ENCODE data around the gene ASIC2.

The ASIC2 gene

GRCh38 chr17:33210285-33210684, 82.8 kb downstream of the ASIC2 start:
- Histone ChIP-seq H3K9ac (ENCODE audit: low read length) (no peak overlapping the region), H3K9me3 (ENCODE audit: insufficient read depth, low read length) (no peaks in the 10 kb centered on the region), H3K4me2 (ENCODE audit: low read depth, low read length, poor library complexity, severe bottlenecking) (no peak overlapping the region), H3K79me2 (ENCODE audit: insufficient read depth, low read length) (no peaks in the 10 kb centered on the region), H3F3A (ENCODE audit: insufficient read depth) (no peaks in the 10 kb centered on the region), H4K20me1 (ENCODE audit: low read depth, low read length) (no peaks in the 10 kb centered on the region), H3K36me3 (ENCODE audit: low read length) (no peaks in the 10 kb centered on the region), H3K27ac (ENCODE audit: low read depth, low read length) (no peak overlapping the region), H3K9me2 (replicated peaks; ENCODE audit: insufficient read depth, low read length) (no peaks in the 10 kb centered on the region), H2AFZ (ENCODE audit: low read depth, low read length, severe bottlenecking) (no peak overlapping the region), H3K4me3 (ENCODE audit: insufficient read depth, low read length, poor library complexity, severe bottlenecking) (no peak overlapping the region), H3K27me3 (ENCODE audit: low read length) (no peaks in the 10 kb centered on the region)
- TF ChIP-seq EZH2phosphoT487 (conservative IDR thresholded peaks at IDR 0.05; ENCODE audit: low read length) (no peak), CTCF (IDR thresholded peaks at IDR 0.05; ENCODE audit: insufficient read depth, low read length, poor library complexity, severe bottlenecking) (no peak)

DNA sequence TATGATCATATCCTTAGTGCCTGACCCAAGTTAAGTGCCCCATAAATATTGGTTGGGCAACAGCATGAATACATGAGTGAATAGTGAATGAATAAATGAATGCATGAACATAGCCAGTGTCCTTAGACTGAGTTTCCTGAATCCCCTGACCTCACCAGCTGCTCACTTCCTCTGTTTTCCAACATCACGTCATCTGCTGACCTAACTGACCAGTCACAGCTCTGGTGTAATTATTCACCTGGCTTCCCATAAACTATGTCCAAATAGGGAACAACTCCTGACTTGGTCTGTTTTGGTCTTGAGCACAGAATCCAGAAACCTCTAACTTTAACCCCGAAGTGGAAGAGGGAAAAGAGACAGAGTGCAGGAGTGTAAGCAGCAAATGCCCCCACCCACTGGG, 83.4 kb downstream of the ASIC2 start:
- Histone ChIP-seq H3K4me2 (ENCODE audit: low read depth, low read length, poor library complexity, severe bottlenecking) (no peak overlapping the region), H4K20me1 (ENCODE audit: low read depth, low read length) (no peaks in the 10 kb centered on the region), H3K9ac (ENCODE audit: low read length) (no peak overlapping the region), H3K36me3 (ENCODE audit: low read length) (no peaks in the 10 kb centered on the region), H2AFZ (ENCODE audit: low read depth, low read length, severe bottlenecking) (no peak overlapping the region), H3K79me2 (ENCODE audit: insufficient read depth, low read length) (no peaks in the 10 kb centered on the region), H3K4me3 (ENCODE audit: insufficient read depth, low read length, poor library complexity, severe bottlenecking) (no peak overlapping the region), H3F3A (ENCODE audit: insufficient read depth) (no peaks in the 10 kb centered on the region), H3K9me3 (ENCODE audit: insufficient read depth, low read length) (no peaks in the 10 kb centered on the region), H3K9me2 (replicated peaks; ENCODE audit: insufficient read depth, low read length) (no peaks in the 10 kb centered on the region), H3K27ac (ENCODE audit: low read depth, low read length) (no peak overlapping the region), H3K27me3 (ENCODE audit: low read length) (no peaks in the 10 kb centered on the region)
- TF ChIP-seq EZH2phosphoT487 (conservative IDR thresholded peaks at IDR 0.05; ENCODE audit: low read length) = no peak
- no peak for TF ChIP-seq CTCF (IDR thresholded peaks at IDR 0.05; ENCODE audit: insufficient read depth, low read length, poor library complexity, severe bottlenecking)

DNA sequence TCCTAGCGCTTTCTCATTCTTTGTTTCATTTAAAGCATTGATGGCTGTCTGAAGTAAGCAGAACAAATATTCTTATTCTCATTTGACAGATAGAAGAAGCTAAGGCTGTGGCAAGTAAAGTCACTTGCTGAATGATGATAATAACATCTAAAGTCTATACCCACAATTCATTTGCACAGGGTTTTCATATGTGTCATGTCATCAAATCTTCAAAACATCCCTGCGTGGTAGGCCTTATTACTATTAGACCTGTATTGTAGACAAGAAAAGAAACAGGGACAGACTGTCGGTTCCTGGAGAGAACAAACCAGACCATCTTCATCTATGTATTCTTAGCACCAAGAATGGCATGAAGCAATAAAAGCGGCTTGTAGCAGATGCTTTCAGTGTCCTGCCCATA, 85.9 kb downstream of the ASIC2 start:
- Histone ChIP-seq H2AFZ (ENCODE audit: low read depth, low read length, severe bottlenecking) (no peak overlapping the region), H4K20me1 (ENCODE audit: low read depth, low read length) (no peaks in the 10 kb centered on the region), H3K9me2 (replicated peaks; ENCODE audit: insufficient read depth, low read length) (no peaks in the 10 kb centered on the region), H3F3A (ENCODE audit: insufficient read depth) (no peaks in the 10 kb centered on the region), H3K27ac (ENCODE audit: low read depth, low read length) (no peak overlapping the region), H3K4me2 (ENCODE audit: low read depth, low read length, poor library complexity, severe bottlenecking) (no peak overlapping the region), H3K9ac (ENCODE audit: low read length) (no peak overlapping the region), H3K79me2 (ENCODE audit: insufficient read depth, low read length) (no peaks in the 10 kb centered on the region), H3K27me3 (ENCODE audit: low read length) (no peaks in the 10 kb centered on the region), H3K4me3 (ENCODE audit: insufficient read depth, low read length, poor library complexity, severe bottlenecking) (no peak overlapping the region), H3K9me3 (ENCODE audit: insufficient read depth, low read length) (no peaks in the 10 kb centered on the region), H3K36me3 (ENCODE audit: low read length) (no peaks in the 10 kb centered on the region)
- TF ChIP-seq CTCF (IDR thresholded peaks at IDR 0.05; ENCODE audit: insufficient read depth, low read length, poor library complexity, severe bottlenecking) = no peak
- TF ChIP-seq EZH2phosphoT487 (conservative IDR thresholded peaks at IDR 0.05; ENCODE audit: low read length) = no peak

- no peaks in the 10 kb centered on the region for H3K79me2 ChIP-seq (ENCODE audit: insufficient read depth, low read length)
- H3K27me3 ChIP-seq (ENCODE audit: low read length) = no peaks in the 10 kb centered on the region
- H3K9ac ChIP-seq (ENCODE audit: low read length) = no peak overlapping the region
- TF ChIP-seq CTCF (IDR thresholded peaks at IDR 0.05; ENCODE audit: insufficient read depth, low read length, poor library complexity, severe bottlenecking) (no peak), EZH2phosphoT487 (conservative IDR thresholded peaks at IDR 0.05; ENCODE audit: low read length) (no peak)
- no peaks in the 10 kb centered on the region for H3K9me3 ChIP-seq (ENCODE audit: insufficient read depth, low read length)
- no peak overlapping the region for H3K4me2 ChIP-seq (ENCODE audit: low read depth, low read length, poor library complexity, severe bottlenecking)
- no peaks in the 10 kb centered on the region for H3K9me2 ChIP-seq (replicated peaks; ENCODE audit: insufficient read depth, low read length)
- no peaks in the 10 kb centered on the region for H3K36me3 ChIP-seq (ENCODE audit: low read length)
- H3K27ac ChIP-seq (ENCODE audit: low read depth, low read length) = no peak overlapping the region
- H4K20me1 ChIP-seq (ENCODE audit: low read depth, low read length) = no peaks in the 10 kb centered on the region
- no peak overlapping the region for H3K4me3 ChIP-seq (ENCODE audit: insufficient read depth, low read length, poor library complexity, severe bottlenecking)
- H3F3A ChIP-seq (ENCODE audit: insufficient read depth) = no peaks in the 10 kb centered on the region
- H2AFZ ChIP-seq (ENCODE audit: low read depth, low read length, severe bottlenecking) = no peak overlapping the region
These were observed 87.5 kb downstream of the ASIC2 start for GRCh38 chr17:33205552-33205951.

Measured in SU-DHL-6 (cell line).